Keratinocyte (primary cell): ENCODE data around the gene IRF9. TPM values are rescaled to one million over a fixed set of nuclear protein-coding genes. Genes with fewer than 3 reads are reported as not detected.
A peak's percentile ranks its signal among the peaks of the same experiment; 100 is the strongest.

ENCODE experiments used
- DNase-seq: peaks from one replicate; pipeline ENCODE4 v3.0.0-alpha.2; 2011; ENCODE audit warnings: low read depth, missing footprints, low spot score
- FAIRE-seq: peaks from 2 replicates; lab custom pipeline; 2011; peaks lifted over from hg19 to GRCh38; lab: Jason Lieb, UNC
- H2AFZ ChIP-seq: 2 replicates; pipeline ENCODE4 v1.6.0; 2012; ENCODE audit warnings: low read length, control low read depth, inconsistent platforms; ENCODE audit not compliant: control insufficient read depth
- H3K27ac ChIP-seq: 2 replicates; pipeline ENCODE4 v1.5.1; 2011; ENCODE audit warnings: low read length; ENCODE audit not compliant: control insufficient read depth, insufficient read depth
- H3K27me3 ChIP-seq: 3 replicates; pipeline ENCODE4 v1.6.0; 2011; ENCODE audit warnings: low read length; ENCODE audit not compliant: control insufficient read depth, insufficient read depth; ENCODE audit errors: extremely low read depth
- H3K36me3 ChIP-seq, 2 experiments: 2 replicates in 1 of 2; 3 replicates in 1 of 2; pipeline ENCODE4 v1.5.1; 2011; ENCODE audit warnings: low read length in 2 of 2, mild to moderate bottlenecking in 1 of 2; ENCODE audit not compliant: control insufficient read depth in 2 of 2, insufficient read depth in 2 of 2; ENCODE audit errors: extremely low read depth in 1 of 2
- H3K4me1 ChIP-seq: 3 replicates; pipeline ENCODE4 v1.5.1; 2011; ENCODE audit warnings: low read length; ENCODE audit not compliant: control insufficient read depth, insufficient read depth; ENCODE audit errors: extremely low read depth
- H3K4me2 ChIP-seq: 3 replicates; pipeline ENCODE4 v1.6.0; 2011; ENCODE audit warnings: low read depth, low read length; ENCODE audit not compliant: control insufficient read depth, insufficient read depth; ENCODE audit errors: extremely low read depth
- H3K4me3 ChIP-seq, 3 experiments: fragments of 200-600 bp in 1 of 3; sonication (generic) in 1 of 3; 2 replicates in 2 of 3; 3 replicates in 1 of 3; pipeline ENCODE4 v1.5.1; 2011 to 2016; ENCODE audit warnings: low read length in 3 of 3, mild to moderate bottlenecking in 3 of 3, control low read depth in 2 of 3, inconsistent platforms in 1 of 3, low read depth in 1 of 3, mixed read lengths in 1 of 3, mixed run types in 1 of 3, moderate library complexity in 1 of 3; ENCODE audit not compliant: control insufficient read depth in 2 of 3, insufficient read depth in 2 of 3; ENCODE audit errors: extremely low read depth in 1 of 3
- H3K79me2 ChIP-seq: 2 replicates; pipeline ENCODE4 v1.6.0; 2012; ENCODE audit warnings: low read length; ENCODE audit not compliant: control insufficient read depth, insufficient read depth
- H3K9ac ChIP-seq: 3 replicates; pipeline ENCODE4 v1.6.0; 2011; ENCODE audit warnings: low read length; ENCODE audit not compliant: control insufficient read depth, insufficient read depth; ENCODE audit errors: extremely low read depth
- H3K9me1 ChIP-seq: 3 replicates; pipeline ENCODE4 v1.6.0; 2011; ENCODE audit warnings: low read length; ENCODE audit not compliant: control insufficient read depth, insufficient read depth; ENCODE audit errors: extremely low read depth
- H3K9me3 ChIP-seq: 2 replicates; pipeline ENCODE4 v1.5.1; 2012; ENCODE audit warnings: low read depth, low read length; ENCODE audit not compliant: control insufficient read depth
- H4K20me1 ChIP-seq: 3 replicates; pipeline ENCODE4 v1.6.0; 2011; ENCODE audit warnings: low read length; ENCODE audit not compliant: control insufficient read depth, insufficient read depth; ENCODE audit errors: extremely low read depth
- EZH2 ChIP-seq: IDR thresholded peaks from one replicate; pipeline ENCODE4 v1.6.1; 2012; ENCODE audit warnings: inconsistent platforms, mild to moderate bottlenecking, low read length, moderate library complexity
- dilution Hi-C: fragments of 300-500 bp; cut with MboI; formaldehyde crosslinking; loops from one replicate; pipeline ENCODE4 v1.7.0; 2020; ENCODE audit warnings: low sequenced_read_pairs; ENCODE audit not compliant: extremely low pct_ligation_motif_present
- polyA plus RNA-seq, 5 experiments: library from polyadenylated mRNA; depleted of rRNA in 3 of 5; stranded (reverse) in 3 of 5; stranded (forward) in 1 of 5; unstranded in 1 of 5; fragments of >200 nt; gene quantifications; 1 replicate in 1 of 5; 2 replicates in 3 of 5; 3 replicates in 1 of 5; pipeline versions ENCODE4 v1.2.1 to v1.2.3, GENCODE V29; 2011 to 2012; ENCODE audit warnings: missing spikeins in 2 of 5, low read depth in 1 of 5, low replicate concordance in 1 of 5
- TF ChIP-seq, protein P1 (sequence below), 3 experiments: IDR thresholded peaks in 1 of 3; conservative IDR thresholded peaks in 1 of 3; optimal IDR thresholded peaks in 1 of 3; 2 replicates in 2 of 3; 3 replicates in 1 of 3; pipeline versions ENCODE3 to v1.5.1; 2011; ENCODE audit warnings: low read length in 3 of 3, mild to moderate bottlenecking in 3 of 3, moderate library complexity in 2 of 3, control low read depth in 1 of 3, inconsistent platforms in 1 of 3; ENCODE audit not compliant: insufficient read depth in 2 of 3; ENCODE audit errors: extremely low read depth in 1 of 3

The IRF9 gene
- polyA plus RNA-seq, 1 donor (not counting 4 experiments of a cell fraction or from before 2014, with no cell fraction given), result 117 TPM

DNA sequence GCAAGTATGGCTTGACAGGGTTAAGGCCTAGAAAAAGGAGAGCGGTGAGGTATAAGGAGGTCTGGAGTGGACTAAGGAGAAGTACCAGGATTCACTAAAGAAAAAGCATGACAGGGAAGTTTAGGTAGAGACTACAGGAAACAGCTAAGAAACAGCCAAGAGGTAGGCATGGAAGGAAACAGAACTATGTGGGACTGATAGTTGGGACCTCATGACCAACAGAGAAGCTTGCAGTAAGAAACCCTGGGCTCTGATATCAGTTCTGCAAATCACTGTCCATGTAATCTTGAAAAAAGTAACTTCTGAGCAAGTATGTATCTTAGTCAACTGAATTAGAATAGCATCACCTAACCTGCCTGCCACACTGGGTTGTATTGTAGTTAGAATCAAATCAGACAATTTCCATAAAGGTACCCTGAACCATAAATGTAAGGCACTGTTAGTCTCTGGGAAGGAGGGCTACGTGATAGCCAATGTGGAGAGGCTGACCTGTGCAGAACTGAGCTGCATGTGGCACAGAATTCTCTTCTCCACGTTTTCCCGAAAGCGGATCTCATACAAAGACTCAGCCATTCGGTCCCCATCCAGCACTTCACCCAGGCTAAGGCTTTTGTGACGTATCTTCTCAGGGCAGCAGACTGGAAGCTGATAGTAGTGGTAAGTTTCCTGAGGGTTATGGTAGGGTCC lies 33.3 kb downstream of the IRF9 start:
- peaks cover 49% of the 10 kb centered on the region for H3K79me2 ChIP-seq

DNA sequence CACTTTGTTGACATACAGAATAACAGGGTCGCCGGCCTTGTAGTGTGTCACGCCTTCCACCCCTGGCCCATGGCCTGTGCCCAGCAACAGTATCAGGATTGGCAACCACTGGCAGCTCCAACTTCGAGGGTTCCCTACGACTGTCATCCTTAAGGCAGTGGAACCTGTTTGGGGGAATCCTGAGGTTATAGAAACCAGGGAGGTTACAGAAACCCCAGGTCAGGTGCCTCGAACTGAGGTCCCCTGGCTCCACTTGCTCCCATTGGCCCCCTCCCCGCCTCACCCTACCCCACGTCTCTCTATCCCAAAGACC lies 33.8 kb downstream of the IRF9 start:
- peak overlapping the region; percentile 98 for H3K9ac ChIP-seq
- peaks cover 49% of the 10 kb centered on the region for H3K79me2 ChIP-seq
- no peak for FAIRE-seq
- peak overlapping the region; percentile 90 for H2AFZ ChIP-seq
- no peak for DNase-seq
- dilution Hi-C loops, result no loop called here
- H3K27me3 ChIP-seq, result no peaks in the 10 kb centered on the region
- H3K36me3 ChIP-seq, result peaks cover 12 to 21% of the 10 kb centered on the region in 2 experiments
- H4K20me1 ChIP-seq, result no peaks in the 10 kb centered on the region
- H3K9me1 ChIP-seq, result no peaks in the 10 kb centered on the region
- H3K27ac ChIP-seq, result peak overlapping the region; percentile 96
- no peak for TF ChIP-seq EZH2
- TF ChIP-seq, protein P1, sequence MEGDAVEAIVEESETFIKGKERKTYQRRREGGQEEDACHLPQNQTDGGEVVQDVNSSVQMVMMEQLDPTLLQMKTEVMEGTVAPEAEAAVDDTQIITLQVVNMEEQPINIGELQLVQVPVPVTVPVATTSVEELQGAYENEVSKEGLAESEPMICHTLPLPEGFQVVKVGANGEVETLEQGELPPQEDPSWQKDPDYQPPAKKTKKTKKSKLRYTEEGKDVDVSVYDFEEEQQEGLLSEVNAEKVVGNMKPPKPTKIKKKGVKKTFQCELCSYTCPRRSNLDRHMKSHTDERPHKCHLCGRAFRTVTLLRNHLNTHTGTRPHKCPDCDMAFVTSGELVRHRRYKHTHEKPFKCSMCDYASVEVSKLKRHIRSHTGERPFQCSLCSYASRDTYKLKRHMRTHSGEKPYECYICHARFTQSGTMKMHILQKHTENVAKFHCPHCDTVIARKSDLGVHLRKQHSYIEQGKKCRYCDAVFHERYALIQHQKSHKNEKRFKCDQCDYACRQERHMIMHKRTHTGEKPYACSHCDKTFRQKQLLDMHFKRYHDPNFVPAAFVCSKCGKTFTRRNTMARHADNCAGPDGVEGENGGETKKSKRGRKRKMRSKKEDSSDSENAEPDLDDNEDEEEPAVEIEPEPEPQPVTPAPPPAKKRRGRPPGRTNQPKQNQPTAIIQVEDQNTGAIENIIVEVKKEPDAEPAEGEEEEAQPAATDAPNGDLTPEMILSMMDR (optimal IDR thresholded peaks at IDR 0.05 in 1 of 3, IDR thresholded peaks at IDR 0.05 in 1 of 3, conservative IDR thresholded peaks at IDR 0.05 in 1 of 3; ENCODE audit: extremely low read depth in 1 of 3, insufficient read depth in 2 of 3, low read length in 3 of 3), result no peak
- H3K4me3 ChIP-seq, result peak overlapping the region; percentile 83 to 98 (median 96)
- H3K4me2 ChIP-seq, result peak overlapping the region; percentile 98
- H3K9me3 ChIP-seq, result no peaks in the 10 kb centered on the region
- peaks cover 15% of the 10 kb centered on the region for H3K4me1 ChIP-seq

More for the DNA sequence above, 33.3 kb downstream of the IRF9 start:
- Histone ChIP-seq H3K4me2 (peak overlapping the region; percentile 98), H3K27me3 (no peaks in the 10 kb centered on the region), H3K9ac (peak overlapping the region; percentile 98), H3K36me3 (peaks cover 15 to 21% of the 10 kb centered on the region in 2 experiments), H4K20me1 (no peaks in the 10 kb centered on the region), H3K9me1 (no peaks in the 10 kb centered on the region), H3K4me3 (peak overlapping the region; percentile 83 to 98 (median 96)), H3K27ac (no peak overlapping the region), H2AFZ (no peak overlapping the region), H3K9me3 (no peaks in the 10 kb centered on the region), H3K4me1 (peaks cover 15% of the 10 kb centered on the region)
- DNase-seq, result no peak
- no peak for TF ChIP-seq EZH2
- TF ChIP-seq, protein P1 (optimal IDR thresholded peaks at IDR 0.05 in 1 of 3, IDR thresholded peaks at IDR 0.05 in 1 of 3, conservative IDR thresholded peaks at IDR 0.05 in 1 of 3; ENCODE audit: extremely low read depth in 1 of 3, insufficient read depth in 2 of 3, low read length in 3 of 3), result no peak
- dilution Hi-C loops, result no loop called here
- no peak for FAIRE-seq
